ENCODE data around the gene CBX3.
"Not testable (repeated sequence)": the region's sequence is repeated elsewhere in the genome, so short reads cannot be mapped to it uniquely, and the experiment has no call there.

CBX3 gene
- total RNA-seq, result 141 to 179 reads per million in 2 donors

DNA sequence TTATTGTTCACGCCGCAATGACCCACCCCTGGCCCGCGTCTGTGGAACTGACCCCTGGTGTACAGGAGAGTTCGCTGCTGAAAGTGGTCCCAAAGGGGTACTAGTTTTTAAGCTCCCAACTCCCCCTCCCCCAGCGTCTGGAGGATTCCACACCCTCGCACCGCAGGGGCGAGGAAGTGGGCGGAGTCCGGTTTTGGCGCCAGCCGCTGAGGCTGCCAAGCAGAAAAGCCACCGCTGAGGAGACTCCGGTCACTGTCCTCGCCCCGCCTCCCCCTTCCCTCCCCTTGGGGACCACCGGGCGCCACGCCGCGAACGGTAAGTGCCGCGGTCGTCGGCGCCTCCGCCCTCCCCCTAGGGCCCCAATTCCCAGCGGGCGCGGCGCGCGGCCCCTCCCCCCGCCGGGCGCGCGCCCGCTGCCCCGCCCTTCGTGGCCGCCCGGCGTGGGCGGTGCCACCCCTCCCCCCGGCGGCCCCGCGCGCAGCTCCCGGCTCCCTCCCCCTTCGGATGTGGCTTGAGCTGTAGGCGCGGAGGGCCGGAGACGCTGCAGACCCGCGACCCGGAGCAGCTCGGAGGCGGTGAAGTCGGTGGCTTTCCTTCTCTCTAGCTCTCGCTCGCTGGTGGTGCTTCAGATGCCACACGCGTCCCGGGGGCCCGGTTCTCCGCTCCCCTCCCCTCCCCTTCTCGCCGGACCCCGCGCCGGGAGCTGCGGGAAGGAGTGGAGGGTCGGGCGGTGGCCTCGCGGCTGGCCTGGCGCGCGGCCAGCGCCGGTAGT, at the start of gene CBX3:
TSS of gene CBX3 (plus strand) at position 499 of the 772 bp plus-strand sequence. CDS start 1,254 bp downstream, outside the sequence.
- peak; percentile 79 for DNase-seq

DNA sequence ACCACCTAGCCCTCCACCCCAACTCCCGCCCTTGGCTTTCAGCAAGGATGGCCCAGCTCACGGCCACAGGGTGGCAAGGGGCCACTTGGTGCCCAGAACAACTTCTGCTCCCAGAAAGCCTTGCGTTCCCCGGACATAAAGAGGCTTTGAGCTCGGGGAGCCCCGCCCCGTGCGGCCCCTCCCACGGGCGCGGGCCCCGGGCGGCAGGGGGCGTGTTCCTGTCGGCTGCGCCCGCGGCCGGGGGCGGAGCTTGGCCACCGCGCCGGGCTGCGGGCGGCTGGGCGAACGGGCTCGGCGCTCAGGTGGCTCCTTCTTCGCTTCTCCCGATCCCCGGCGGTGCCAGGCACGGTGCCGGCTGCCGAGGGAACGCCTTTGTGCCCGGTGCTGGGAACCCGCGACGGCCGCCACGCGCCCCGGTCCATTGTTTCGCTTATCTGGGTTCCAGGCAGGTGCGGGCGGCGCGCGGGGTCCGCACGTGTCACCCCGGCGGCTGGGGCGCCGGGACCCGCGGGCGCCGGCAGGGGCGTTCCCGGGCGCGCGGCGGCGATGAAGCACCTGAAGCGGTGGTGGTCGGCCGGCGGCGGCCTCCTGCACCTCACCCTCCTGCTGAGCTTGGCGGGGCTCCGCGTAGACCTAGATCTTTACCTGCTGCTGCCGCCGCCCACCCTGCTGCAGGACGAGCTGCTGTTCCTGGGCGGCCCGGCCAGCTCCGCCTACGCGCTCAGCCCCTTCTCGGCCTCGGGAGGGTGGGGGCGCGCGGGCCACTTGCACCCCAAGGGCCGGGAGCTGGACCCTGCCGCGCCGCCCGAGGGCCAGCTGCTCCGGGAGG, 49.4 kb upstream of the CBX3 start, which contains the start of gene NFE2L3:
TSS of gene NFE2L3 (plus strand) at position 246 of the 829 bp plus-strand sequence. CDS start at position 547, 301 bp downstream.
- peak; percentile 74 for DNase-seq

DNA sequence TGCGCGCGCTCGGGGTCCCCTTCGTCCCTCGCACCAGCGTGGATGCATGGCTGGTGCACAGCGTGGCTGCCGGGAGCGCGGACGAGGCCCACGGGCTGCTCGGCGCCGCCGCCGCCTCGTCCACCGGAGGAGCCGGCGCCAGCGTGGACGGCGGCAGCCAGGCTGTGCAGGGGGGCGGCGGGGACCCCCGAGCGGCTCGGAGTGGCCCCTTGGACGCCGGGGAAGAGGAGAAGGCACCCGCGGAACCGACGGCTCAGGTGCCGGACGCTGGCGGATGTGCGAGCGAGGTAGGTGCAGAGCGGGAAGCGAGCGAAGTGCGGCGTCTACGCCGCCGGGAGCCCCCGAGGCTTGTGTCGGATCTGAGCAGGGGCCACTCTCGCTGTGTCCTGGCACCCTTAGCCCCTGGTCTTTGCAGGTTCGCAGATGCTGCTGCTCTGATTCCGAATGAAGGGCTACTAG, 48.7 kb upstream of the CBX3 start:
- not testable (repeated sequence) for DNase-seq

DNA sequence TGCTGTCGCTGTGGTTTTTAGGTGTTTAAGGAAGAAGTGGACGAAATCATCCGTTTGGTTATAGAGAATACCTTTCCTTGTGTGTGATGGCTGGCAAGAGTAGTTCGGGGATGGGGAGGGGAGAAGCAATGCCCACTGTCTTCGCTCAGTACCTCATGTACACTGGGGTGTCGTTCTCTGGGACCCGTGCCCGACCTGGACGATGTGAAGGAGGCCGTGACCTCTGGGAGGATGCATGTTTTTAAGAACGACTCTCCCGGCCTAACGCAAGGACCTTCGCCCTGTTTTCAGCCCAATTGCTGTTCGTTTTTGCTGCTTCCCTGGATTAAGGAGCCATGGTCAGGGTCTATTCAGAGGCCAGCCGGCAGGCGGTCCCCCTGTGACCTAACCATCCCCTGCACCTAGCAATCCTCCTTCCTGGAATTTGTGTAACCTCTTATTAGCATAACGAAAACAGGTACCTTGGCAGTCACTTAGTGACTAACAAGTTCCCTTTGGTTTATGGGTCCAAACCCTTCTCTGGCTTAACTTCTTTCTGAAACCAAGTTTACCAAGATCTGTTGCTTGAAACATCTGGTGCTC, 48.2 kb upstream of the CBX3 start:
- DNase-seq, result no peak

DNA sequence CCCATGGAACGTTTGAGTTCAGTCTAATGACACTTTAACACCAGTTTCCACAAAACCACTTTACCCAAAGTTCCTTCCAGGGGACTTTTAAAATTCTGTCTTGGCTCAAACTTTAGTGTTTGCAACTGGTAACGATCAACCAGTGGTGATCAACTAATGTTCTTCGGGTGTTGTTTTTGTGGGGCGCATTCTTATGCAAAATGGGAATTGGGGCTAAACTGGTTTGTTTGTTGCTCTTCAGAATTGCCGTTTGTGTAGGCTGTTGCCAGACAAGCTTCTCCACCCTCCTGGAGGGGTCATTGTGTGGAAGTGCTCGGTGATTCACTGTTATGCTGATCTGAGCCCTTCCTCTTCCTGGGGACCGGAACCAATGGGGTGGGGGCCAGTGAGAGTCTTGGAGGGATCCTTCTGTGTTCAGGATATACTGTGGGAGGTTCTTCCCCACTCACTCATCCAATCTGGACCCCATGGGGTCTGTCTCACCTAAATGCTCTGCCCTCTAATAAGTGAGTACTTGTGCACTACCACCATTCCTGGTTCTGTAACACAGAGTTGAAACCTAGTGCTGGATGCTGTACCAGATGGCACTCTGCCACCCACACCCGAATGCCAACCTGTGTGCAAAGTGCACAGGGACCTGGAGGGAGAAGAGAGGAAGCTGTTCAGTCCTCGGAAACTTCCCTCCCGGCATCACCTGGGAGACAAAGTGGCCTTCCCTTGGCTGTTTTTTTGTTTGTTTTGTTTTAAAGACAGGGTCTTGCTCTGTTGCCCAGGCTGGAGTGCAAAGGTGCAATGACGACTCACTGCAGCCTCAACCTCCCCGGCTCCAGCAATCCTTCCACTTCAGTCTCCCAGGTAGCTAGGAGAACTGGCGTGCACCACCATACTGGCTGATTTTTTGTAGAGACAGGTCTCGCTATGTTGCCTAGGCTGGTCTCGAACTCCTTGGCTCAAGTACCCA, 47.4 kb upstream of the CBX3 start:
- DNase-seq, result no peak

DNA sequence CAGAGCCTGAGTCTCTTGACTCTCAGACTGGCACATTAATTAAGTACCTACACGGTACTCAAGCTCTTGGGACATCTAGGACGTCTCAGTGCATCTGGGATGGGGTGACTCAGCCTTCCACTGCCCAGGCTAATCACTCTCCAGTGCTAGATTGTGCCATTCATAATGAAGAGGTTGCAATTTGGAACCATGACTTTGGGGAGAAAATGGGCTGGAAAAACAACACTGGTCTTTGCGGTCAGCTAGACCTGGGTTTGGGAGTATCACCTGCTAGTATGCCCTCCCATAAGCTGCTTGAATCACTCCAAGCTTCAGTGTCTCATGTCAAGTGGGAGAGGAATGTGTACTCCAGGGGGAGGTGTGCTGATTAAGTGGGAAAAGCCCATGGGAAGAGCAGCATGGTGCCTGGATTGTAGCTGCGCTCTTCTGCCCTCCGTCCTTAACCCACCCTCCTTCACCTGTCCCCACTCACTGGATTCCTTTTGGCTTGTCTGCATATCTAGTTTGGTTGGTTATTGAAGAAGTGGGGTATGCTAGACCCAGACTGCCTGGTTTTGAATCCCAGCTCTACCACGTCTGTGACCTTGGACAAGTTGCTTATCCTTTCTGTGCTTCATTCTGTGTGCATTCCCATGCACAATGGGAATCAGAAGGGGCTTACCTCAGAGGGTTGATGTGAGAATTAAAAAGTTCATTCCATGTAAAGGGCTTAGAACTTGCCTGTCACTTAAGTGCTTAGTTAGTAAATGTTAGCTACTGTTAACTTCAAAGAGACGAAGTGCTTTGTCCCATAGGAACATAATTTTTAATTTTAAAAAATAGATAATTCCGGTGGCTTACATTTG, 45.8 kb upstream of the CBX3 start:
- no peak for DNase-seq

DNA sequence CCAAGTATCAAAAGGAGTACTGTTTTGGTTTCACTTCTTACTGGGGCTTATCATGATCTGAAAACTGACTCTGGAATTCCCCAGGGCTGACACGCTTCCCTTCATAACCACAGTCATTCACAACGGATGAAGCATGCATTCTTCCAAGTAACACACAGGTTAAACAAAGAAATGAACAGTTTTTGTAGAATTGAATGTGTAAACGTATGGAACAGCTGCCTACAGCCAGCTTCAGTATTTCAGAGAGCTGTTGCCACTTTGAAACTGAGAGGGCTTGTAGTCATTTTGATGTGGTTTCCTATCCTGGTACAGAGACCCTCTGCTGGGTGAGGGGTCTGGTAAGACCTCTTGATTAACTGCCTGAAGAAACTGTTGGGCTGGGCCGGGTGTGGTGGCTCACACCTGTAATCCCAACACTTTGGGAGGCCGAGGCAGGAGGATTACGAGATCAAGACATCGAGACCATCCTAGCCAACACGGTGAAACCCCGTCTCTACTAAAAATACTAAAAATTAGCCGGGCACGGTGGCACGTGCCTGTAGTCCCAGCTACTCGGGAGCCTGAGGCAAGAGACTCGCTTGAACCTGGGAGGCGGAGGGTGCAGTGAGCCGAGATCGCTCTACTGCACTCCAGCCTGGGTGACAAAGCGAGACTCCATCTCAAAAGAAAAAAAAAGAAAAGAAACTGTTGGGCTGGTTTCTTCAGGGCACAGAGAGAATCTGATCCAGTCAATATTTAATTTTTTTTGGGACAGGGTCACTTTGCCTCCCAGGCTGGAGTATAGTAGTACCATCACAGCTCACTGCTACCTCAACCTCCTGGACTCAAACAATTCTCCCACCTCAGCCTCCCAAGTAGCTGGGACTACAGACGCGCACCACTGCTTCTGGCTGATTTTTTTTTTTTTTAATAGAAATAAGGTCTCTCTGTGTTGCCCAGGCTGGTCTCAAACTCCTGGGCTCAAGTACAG, 44.8 kb upstream of the CBX3 start:
- DNase-seq, result peak; percentile 32

DNA sequence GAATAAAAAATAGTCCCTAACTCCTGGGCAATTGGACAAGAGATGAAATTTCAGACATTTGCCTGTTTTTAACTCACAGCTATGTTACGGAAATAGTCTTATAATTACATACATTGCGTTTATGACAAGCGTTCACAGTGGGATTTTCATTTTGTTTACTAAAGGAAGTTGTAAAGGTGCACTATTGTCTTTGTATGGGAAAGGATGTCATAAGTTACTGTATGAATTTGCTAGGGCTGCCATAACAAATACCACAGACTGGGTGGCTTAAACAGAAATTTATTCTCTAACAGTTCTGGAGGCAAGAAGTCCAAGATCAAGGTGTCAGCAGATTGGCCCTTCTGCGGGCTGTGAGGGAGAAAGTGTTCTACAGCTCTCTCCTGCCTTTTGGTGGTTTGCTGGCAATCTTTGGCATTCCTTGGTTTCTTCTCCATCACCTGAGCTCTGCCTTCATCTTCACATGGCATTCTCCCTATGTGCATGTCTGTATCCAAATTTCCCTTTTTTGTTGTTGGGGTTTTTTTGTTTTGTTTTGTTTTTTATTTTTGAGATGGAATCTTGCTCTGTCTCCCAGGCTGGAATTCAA, 43.9 kb upstream of the CBX3 start:
- no peak for DNase-seq

DNA sequence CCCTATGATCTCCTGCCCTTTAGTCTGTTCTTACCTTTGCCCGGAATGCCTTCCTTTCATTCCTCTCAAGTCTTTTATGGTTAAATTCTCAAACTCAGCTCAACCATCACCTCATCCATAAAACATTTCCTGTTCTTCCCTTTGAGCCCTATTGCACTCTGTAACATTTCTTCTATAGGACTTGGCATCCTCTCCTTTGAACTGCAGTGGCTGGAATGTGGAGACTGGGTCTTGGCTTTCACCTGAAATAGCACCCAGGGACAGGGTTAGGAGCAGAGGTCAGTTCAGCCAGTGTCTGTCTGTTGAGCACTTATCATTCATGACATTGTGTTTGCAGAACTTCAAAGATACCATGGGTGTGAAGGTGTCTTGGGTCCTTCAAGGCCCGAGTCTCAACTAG, 42.3 kb upstream of the CBX3 start:
- DNase-seq, result no peak

DNA sequence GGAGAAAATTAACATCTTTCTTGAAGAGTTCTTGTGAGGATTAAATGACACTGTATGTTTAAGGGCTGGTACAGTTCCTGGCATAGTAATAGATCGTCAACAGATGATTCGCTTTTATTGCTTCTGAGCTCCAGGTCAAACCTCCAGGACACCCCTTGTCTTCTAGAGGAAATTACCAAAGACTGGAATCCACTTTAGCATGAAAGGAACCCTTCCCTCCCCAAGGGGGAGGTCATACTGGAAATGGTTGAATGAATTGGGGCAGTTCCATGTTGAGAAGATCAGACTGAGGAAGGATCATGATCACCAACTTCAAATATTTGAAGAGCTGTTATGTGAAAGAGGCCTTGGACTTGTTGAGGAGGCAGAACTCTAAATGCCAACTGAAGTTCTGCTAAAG, 40.6 kb upstream of the CBX3 start:
- DNase-seq, result no peak

DNA sequence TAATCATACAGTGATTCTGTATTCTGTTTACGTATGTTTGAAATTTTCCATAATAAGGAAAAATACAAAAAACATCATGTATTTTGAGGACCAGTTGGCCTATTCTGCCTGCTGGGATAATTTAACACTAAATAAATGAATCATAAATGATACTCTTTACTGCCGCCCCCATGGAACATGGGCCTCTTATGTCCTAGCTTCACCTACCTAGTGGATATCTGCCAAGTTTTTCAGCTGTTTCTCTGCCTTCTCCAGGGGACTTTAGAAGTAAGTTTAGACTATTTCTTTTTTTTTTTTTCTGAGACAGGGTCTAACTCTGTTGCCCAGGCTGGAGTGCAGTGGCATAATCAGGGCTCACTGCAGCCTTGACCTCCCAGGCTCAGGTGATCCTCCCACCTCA, 39.1 kb upstream of the CBX3 start:
- DNase-seq, result no peak

DNA sequence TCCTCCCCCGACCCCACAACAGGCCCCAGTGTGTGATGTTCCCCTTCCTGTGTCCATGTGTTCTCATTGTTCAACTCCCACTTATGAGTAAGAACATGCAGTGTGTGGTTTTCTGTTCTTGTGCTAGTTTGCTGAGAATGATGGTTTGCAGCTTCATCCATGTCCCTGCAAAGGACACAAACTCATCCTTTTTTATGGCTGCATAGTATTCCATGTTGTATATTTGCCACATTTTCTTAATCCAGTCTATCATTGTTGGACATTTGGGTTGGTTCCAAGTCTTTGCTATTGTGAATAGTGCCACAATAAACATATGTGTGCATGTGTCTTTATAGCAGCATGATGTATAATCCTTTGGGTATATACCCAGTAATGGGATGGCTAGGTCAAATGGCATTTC, 37.7 kb upstream of the CBX3 start:
- not testable (repeated sequence) for DNase-seq

DNA sequence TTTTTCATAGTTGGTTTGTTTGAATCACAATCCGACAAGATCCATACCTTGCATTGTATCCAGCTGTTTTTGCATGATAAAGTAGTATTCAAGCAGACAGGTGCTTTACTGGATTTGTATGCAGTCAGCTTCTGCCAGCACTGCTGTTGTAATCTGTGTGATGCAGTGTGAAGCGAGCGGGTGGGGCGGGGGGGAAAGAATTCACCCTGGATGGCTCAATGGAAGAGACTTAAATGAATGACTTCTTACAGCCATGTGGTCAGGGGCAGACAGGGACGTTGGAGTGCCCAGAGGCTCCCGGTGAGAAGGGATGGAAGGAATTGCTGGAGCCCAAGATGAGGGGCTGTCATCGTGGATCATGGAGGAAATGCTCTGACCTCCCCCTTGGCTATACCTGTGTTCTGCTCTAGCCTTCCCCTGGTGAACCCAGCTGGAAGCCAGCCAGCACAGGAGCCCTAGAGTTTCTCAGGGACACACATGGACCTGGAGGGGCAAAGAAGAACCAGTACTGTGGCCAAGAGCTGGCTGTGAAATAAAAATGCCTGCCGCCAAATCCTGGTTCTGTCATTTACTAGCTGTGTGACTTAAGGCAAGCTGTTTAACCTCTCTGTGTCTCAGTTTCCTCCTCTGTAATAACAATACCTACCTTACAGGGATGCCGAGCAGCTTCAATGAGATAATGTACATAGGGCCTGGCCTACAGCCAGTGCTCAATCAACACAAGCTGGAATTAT, 35.4 kb upstream of the CBX3 start:
- DNase-seq, result no peak

DNA sequence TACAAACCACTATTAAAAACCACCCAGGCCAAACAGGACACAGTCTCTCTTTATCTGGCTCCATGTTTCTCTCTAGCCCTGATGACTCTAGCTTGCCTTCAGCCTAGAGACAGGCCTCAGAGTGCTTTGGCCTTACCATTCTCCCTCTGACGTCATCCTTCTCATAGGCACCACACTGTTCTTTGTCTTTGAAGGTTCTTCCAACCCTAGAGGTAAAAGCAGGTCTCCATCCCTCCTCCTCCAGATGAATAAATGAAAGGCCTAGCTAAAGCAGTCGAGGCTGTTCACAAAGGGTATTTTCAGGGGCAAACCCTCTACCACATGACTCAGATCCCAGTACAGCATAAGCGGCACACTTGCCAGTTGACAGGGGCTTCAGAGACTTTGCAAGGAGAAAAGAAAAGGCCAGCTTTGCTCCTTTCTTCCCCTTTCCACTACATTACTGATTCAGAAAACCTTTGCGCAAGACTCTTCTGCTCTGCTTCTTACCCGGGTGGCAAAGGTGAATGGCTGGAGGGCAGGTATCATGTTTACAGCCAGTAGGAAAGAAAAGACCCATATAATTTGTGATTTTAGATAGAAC, 34.8 kb upstream of the CBX3 start:
- no peak for DNase-seq

DNA sequence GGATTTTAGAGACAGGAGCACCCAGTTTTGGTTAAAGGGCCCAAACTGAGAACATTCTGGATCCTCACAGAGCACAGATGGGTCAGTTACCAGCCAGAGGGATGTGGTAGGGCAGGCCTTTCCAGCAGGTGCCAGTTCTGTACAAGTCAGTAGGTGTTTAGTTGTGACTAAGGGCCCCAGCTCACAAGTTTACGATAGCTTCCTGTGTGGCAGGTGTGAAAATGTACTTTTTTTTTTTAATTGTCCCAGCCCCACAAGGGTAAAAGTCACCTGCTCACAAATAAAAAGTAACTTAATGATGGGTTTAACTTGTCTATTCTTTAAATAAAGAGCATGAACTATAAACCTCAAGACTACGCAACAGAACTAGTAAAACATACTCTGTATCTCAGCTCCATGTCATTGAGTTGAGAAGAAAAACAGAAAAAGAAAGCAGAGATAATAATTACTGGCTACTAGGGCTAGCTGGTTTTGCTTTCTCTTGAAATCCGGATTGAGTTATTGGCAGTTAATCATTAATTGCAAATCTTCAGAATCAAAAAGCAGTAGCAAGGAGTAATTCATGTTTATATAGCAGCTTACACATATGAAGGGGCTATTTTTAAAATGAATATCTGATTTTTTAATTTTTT, 34.1 kb upstream of the CBX3 start:
- no peak for DNase-seq

DNA sequence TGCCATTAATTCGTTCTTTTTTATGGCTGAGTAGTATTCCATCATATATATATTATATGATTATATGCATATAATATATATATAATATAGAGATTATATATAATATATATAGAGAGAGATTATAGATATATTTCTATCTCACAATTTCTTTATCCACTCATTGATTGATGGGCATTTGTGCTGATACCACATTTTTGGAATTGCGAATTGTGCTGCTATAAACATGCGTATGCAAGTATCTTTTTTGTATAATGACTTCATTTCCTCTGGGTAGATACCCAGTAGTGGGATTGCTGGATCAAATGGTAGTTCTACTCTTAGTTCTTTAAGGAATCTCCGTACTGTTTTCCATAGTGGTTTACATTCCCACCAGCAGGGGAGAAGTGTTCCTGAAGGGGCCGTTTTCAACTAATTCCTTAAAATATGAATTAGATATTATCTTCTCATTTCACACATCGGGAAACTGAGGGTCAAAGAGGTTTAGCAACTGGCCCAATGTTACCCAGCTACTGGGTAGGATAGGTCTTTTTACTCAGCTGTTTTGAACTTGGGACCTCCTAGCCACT, 33.0 kb upstream of the CBX3 start:
- no peak for DNase-seq

DNA sequence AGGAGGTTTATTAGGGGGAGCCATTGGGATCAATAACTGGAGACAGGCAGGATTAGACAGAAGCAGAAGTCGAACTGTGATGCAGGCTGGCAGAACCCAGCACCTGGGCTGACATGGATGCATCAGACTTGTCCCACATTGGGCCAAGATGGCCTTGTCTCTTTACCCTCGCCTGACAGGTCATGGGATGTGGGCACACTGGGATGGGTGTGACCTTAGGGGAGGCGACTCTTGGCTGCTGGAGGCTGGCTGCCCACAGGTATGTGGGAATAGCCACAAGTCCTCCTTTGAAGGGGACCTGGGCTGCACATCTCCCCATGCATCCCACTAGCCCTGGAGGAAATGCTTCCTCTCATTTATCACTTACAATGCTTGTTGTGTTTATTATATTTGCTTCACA, 32.3 kb upstream of the CBX3 start:
- no peak for DNase-seq

DNA sequence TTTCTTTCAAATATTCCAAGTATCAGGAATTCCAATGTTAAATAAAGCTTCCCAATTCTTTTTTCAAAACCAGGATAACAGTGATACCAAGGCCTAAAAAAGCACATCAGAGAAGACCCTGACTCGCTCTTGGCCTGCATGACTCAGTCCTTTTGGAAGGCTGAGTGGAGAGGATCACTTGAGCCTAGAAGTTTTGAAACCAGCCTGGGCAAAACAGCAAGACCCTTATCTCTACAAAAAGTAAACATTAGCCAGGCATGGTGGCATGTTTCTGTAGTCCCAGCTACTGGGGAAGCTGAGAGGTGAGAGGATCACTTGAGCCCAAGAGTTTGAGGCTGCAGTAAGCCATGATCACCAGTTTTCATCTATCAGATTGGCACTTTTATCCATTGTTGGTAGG, 30.9 kb upstream of the CBX3 start:
- no peak for DNase-seq

Measured in T-helper 9 cell (primary cell).